GM19240 (cell line): ENCODE data around the gene ACSF3.

Experiments used
- DNase-seq: peaks from one replicate; pipeline ENCODE4 v3.0.0; 2011; ENCODE audit warnings: low spot score; ENCODE audit not compliant: insufficient read length

ACSF3 gene

GRCh38 chr16:89200124-89200849 lies 106.6 kb downstream of the ACSF3 start, which contains the start of gene SLC22A31:
TSS of gene SLC22A31 (minus strand) at chr16:89200537. CDS start at chr16:89200501, 36 bp downstream.
- no peak for DNase-seq

GRCh38 chr16:89200850-89201411 lies 107.3 kb downstream of the ACSF3 start:
- DNase-seq: no peak

- peak; percentile 44 for DNase-seq
Measured at GRCh38 chr16:89201439-89202377, 108.1 kb downstream of the ACSF3 start.

GRCh38 chr16:89202422-89203215 lies 109.0 kb downstream of the ACSF3 start:
- no peak for DNase-seq
